Measurements from ENCODE around the gene DCTN1.

The DCTN1 gene

GRCh38 chr2:74321737-74322136 is 58.4 kb downstream of the DCTN1 start:
- DNase-seq (ENCODE audit: low spot score): no peak

DNA sequence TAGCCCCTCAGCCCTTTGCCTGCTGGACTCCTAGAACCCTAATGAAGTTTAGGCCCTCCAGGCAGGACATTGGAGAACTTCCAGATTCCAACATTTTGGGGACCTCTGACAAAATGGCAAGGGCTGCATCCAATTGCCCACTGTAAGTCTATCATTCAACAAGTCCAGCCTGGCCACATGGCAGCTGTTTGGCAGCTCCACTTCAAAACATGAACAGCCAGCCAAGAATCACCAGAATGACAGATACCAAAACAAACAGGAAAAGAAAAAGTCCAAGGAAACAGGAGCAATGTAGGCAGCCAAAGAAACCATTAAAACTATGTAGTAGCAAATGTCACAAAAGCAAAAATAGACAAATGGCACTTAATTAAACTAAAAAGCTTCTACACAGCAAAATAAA is 62.4 kb downstream of the DCTN1 start:
- peak; percentile 35 for DNase-seq (ENCODE audit: low spot score)

DNA sequence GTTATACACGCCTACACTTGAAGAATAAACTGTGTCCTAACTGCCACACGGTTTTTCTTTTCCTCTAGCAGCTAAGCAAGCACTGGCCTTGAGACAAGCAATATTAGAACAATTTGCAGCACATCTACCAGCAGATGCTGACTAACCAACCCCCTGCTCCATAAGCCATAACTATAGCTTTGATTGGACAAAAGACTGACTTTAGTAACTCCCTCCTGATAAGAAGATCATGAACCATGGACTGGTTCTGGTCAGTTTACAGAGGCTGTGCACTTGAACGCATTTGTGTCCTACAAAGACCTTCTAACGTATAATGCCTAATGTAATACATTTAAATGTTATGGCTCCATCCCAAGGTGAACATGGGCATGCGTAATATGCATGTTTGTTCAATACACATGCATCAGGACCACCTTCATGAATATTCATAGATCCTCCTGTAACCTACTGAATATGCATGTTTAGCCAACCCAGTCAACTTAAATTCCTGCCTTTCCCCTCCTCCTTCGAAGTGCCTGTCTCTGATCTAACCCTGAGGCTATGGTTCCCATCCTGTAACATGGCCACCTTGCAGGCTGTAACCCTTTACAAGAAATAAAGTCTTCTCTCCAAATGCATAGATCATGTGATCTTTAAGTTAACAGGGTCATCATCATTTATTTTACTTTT is 63.4 kb downstream of the DCTN1 start:
- no peak for DNase-seq (ENCODE audit: low spot score)

GRCh38 chr2:74314107-74314506 is 66.0 kb downstream of the DCTN1 start:
- no peak for DNase-seq (ENCODE audit: low spot score)

GRCh38 chr2:74313497-74313896 is 66.6 kb downstream of the DCTN1 start:
- no peak for DNase-seq (ENCODE audit: low spot score)

DNA sequence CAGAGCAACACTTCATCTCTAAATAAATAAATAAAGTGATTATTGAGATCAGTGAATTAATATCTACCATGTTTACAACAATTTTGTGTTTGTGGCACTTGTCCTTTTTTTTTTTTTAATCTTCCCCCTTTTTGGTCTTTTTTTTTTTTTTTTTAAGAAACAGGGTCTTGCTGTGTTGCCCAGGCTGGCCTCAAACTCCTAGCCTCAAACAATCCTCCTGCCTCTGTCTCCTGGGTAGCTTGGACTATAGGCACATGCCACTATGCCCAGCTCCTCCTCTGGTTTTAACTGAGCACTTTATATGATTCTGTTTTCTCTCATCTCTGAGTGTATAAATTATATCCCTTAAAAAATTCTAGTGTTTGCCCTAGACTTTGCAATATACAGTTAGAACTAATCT is 67.2 kb downstream of the DCTN1 start:
- no peak for DNase-seq (ENCODE audit: low spot score)

All from Ammon's horn (tissue), 1 donor.